HEK293 (cell line): Measurements from ENCODE around the gene CACNA1C.

Source experiments
- PRDM10 ChIP-seq: fragments of 450-650 bp; formaldehyde crosslinking; IDR thresholded peaks from 2 replicates; pipeline ENCODE4 v1.5.1; 2016; ENCODE audit warnings: missing biosample characterization, missing genetic modification characterization
- ZNF121 ChIP-seq: fragments of 450-650 bp; formaldehyde crosslinking; IDR thresholded peaks from 2 replicates; pipeline ENCODE4 v1.5.1; 2016; ENCODE audit warnings: missing biosample characterization, missing genetic modification characterization
- ZNF274 ChIP-seq, 2 experiments: fragments of 200-500 bp in 1 of 2; fragments of 450-650 bp in 1 of 2; sonication (Bioruptor generic) in 1 of 2; formaldehyde crosslinking in 1 of 2; IDR thresholded peaks; 2 replicates each; pipeline versions ENCODE4 v1.5.1 to v1.6.1; 2014 to 2016; ENCODE audit warnings: borderline replicate concordance in 1 of 2, inconsistent platforms in 1 of 2, low read length in 1 of 2, missing biosample characterization in 1 of 2, missing genetic modification characterization in 1 of 2
- ZNF596 ChIP-seq: fragments of 450-650 bp; IDR thresholded peaks from 2 replicates; pipeline ENCODE4 v1.5.0; 2018; ENCODE audit warnings: missing biosample characterization, mild to moderate bottlenecking, missing genetic modification characterization, moderate library complexity

- TF ChIP-seq ZNF121 (tag by site-specific recombination) = no peak
- TF ChIP-seq ZNF274 (IDR thresholded peaks at IDR 0.05; ENCODE audit: low read length) = no peak
- TF ChIP-seq ZNF274 (tag by site-specific recombination; IDR thresholded peaks at IDR 0.05; ENCODE audit: borderline replicate concordance) = no peak
- no peak for TF ChIP-seq ZNF596
- TF ChIP-seq PRDM10 (tag by site-specific recombination) = no peak
These were observed 39.7 kb upstream of the CACNA1C start for GRCh38 chr12:2013086-2013485.
